ACC112 (cell line): ENCODE results near the gene SIK3.

ENCODE experiments used
- H2AFZ ChIP-seq: fragments of 200-600 bp; sonication (generic); one replicate; pipeline ENCODE4 v1.6.0; 2017; ENCODE audit warnings: antibody characterized with exemption, low read length; ENCODE audit not compliant: unreplicated experiment
- H3K27ac ChIP-seq: fragments of 200-600 bp; sonication (generic); 2 replicates; pipeline ENCODE4 v1.5.1; 2014; ENCODE audit warnings: low read depth, mild to moderate bottlenecking, antibody characterized with exemption, low read length, moderate library complexity
- H3K27me3 ChIP-seq: fragments of 200-600 bp; sonication (generic); 2 replicates; pipeline ENCODE4 v1.6.1; 2014; ENCODE audit warnings: mild to moderate bottlenecking, antibody characterized with exemption, low read length, moderate library complexity, mixed read lengths; ENCODE audit not compliant: insufficient read depth
- H3K36me3 ChIP-seq: fragments of 200-600 bp; sonication (generic); 2 replicates; pipeline ENCODE4 v1.6.1; 2016; ENCODE audit warnings: mild to moderate bottlenecking, antibody characterized with exemption, low read length, moderate library complexity, mixed read lengths; ENCODE audit not compliant: insufficient read depth
- H3K4me1 ChIP-seq: fragments of 200-600 bp; sonication (generic); one replicate; pipeline ENCODE4 v1.6.1; 2016; ENCODE audit warnings: low read length, mixed read lengths; ENCODE audit not compliant: insufficient read depth, unreplicated experiment, control insufficient read depth
- H3K4me3 ChIP-seq: fragments of 200-600 bp; sonication (generic); 2 replicates; pipeline ENCODE4 v1.5.1; 2014; ENCODE audit warnings: mild to moderate bottlenecking, low read depth, low read length
- H3K79me2 ChIP-seq: fragments of 200-600 bp; sonication (generic); one replicate; pipeline ENCODE4 v1.6.0; 2016; ENCODE audit warnings: low read length; ENCODE audit not compliant: control insufficient read depth, unreplicated experiment, insufficient read depth

The SIK3 gene

GRCh38 chr11:116867619-116868018, 230.6 kb downstream of the SIK3 start:
- no peak overlapping the region for H2AFZ ChIP-seq
- H3K27ac ChIP-seq, result no peak overlapping the region
- H3K79me2 ChIP-seq, result no peaks in the 10 kb centered on the region
- H3K36me3 ChIP-seq, result peaks cover 22% of the 10 kb centered on the region
- H3K27me3 ChIP-seq, result no peaks in the 10 kb centered on the region
- no peak overlapping the region for H3K4me3 ChIP-seq
- peaks cover 18% of the 10 kb centered on the region for H3K4me1 ChIP-seq

DNA sequence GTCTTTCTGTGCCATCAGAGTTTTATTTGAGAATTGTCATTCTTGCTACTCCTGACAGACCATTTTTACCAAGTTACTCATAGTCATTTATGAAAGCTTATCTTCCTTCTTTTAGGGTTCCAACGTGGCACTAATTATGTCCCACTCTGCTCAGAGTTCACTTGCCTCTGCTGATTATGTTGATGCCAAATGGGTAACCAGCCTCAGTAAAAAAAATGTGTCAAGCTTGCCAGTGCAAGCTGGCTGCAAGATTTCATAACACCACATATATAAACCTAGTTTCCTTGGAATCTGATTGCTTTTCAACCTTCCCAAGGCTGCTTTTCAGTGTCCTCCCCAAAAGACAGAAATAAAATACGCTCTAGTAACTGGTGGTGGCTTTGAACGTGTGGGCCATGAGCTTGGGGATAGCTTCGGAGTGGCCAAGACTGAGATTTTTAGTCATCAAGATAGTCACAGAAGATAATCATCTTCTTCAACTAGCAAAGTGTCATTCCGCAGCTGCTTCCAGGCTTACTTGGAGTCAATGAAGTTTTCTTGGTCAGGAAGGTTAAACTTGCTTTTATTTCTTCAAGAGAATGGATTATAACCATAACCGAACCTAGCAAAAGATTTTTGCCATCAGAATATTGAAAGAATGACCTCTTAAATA, 231.3 kb downstream of the SIK3 start:
- H3K4me1 ChIP-seq, result peaks cover 17% of the 10 kb centered on the region
- no peak overlapping the region for H3K4me3 ChIP-seq
- H3K27ac ChIP-seq, result no peak overlapping the region
- no peaks in the 10 kb centered on the region for H3K27me3 ChIP-seq
- H2AFZ ChIP-seq, result no peak overlapping the region
- no peaks in the 10 kb centered on the region for H3K79me2 ChIP-seq
- peaks cover 22% of the 10 kb centered on the region for H3K36me3 ChIP-seq

DNA sequence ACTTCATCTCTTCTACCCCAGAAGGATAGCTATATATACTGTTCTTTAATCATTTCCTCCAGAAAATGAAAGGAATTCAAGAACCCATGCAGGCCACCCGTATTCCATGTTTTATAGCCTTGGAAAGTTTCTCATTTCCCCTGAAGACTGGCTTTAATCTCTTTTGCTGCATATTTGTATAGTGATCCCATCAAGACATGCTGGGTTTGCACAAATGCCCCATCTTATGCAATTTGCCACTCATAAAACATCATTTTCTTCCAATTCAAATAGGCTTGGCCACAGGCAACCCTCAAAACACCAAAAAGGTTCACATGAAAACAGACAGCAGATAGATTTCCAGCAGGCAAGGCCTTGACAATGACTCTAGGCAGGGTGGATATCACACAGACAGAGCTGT, 232.5 kb downstream of the SIK3 start:
- H2AFZ ChIP-seq, result no peak overlapping the region
- no peaks in the 10 kb centered on the region for H3K79me2 ChIP-seq
- H3K4me3 ChIP-seq, result no peak overlapping the region
- no peak overlapping the region for H3K27ac ChIP-seq
- H3K27me3 ChIP-seq, result no peaks in the 10 kb centered on the region
- peaks cover 15% of the 10 kb centered on the region for H3K4me1 ChIP-seq
- peaks cover 27% of the 10 kb centered on the region for H3K36me3 ChIP-seq

DNA sequence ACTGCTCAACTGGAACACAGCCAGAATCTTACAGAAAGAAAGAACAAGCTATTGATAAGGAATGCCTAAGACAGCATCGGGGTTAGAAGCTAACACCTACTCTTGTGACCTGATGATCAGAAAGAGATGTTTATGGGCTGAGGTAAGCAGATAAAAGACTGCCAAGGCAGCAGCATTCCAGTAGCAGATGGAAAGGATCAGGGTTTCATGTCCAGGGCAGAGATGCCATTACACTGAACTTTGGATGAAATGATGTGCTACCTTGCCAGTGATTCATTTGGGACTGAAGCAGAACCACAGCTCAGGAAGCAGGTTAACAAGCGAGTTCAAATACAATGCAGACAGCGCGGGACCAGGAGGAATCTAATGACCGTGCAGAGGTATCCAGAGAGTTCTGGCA, 233.7 kb downstream of the SIK3 start:
- no peaks in the 10 kb centered on the region for H3K79me2 ChIP-seq
- H3K27ac ChIP-seq, result no peak overlapping the region
- H3K27me3 ChIP-seq, result no peaks in the 10 kb centered on the region
- no peak overlapping the region for H3K4me3 ChIP-seq
- H3K4me1 ChIP-seq, result peaks cover 13% of the 10 kb centered on the region
- H2AFZ ChIP-seq, result no peak overlapping the region
- peaks cover 30% of the 10 kb centered on the region for H3K36me3 ChIP-seq

GRCh38 chr11:116862951-116863350, 235.3 kb downstream of the SIK3 start:
- H3K4me1 ChIP-seq, result peaks cover 13% of the 10 kb centered on the region
- peaks cover 27% of the 10 kb centered on the region for H3K36me3 ChIP-seq
- H3K4me3 ChIP-seq, result no peak overlapping the region
- H2AFZ ChIP-seq, result no peak overlapping the region
- no peak overlapping the region for H3K27ac ChIP-seq
- H3K27me3 ChIP-seq, result no peaks in the 10 kb centered on the region
- H3K79me2 ChIP-seq, result no peaks in the 10 kb centered on the region

GRCh38 chr11:116862185-116862584, 236.0 kb downstream of the SIK3 start:
- Histone ChIP-seq H3K4me3 (no peak overlapping the region), H3K27ac (peak overlapping the region; percentile 37; the same call in 1 of the 2 replicates), H3K4me1 (peaks cover 13% of the 10 kb centered on the region), H3K79me2 (no peaks in the 10 kb centered on the region), H3K36me3 (peaks cover 26% of the 10 kb centered on the region), H2AFZ (no peak overlapping the region), H3K27me3 (no peaks in the 10 kb centered on the region)

GRCh38 chr11:116861539-116861938, 236.7 kb downstream of the SIK3 start:
- Histone ChIP-seq H3K27ac (peak overlapping the region; percentile 77), H3K27me3 (no peaks in the 10 kb centered on the region), H3K4me3 (no peak overlapping the region), H3K4me1 (peaks cover 13% of the 10 kb centered on the region), H3K79me2 (no peaks in the 10 kb centered on the region), H2AFZ (no peak overlapping the region), H3K36me3 (peaks cover 28% of the 10 kb centered on the region; the same call in 1 of the 2 replicates)

DNA sequence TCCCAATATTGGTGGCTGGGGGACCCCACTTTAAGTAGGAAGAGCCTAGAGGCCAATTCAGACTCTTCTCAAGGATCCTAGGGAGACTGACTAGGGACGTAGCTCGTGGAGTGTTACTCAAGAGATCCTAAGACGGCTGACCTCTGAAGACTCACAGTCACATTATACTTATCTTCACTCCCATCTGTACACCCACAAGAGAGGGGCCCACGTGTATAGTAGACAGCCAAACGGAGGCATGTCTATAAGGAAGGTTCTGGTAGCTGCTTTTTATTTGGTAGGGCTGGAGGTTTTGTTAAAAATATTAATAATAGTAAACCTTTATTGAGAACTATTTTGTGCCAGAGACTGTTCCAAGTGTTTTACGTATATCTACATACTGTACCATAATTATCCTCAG, 237.9 kb downstream of the SIK3 start:
- H3K27me3 ChIP-seq, result no peaks in the 10 kb centered on the region
- no peak overlapping the region for H3K27ac ChIP-seq
- no peaks in the 10 kb centered on the region for H3K79me2 ChIP-seq
- peaks cover 28% of the 10 kb centered on the region; the same call in 1 of the 2 replicates for H3K36me3 ChIP-seq
- H2AFZ ChIP-seq, result no peak overlapping the region
- peaks cover 13% of the 10 kb centered on the region for H3K4me1 ChIP-seq
- H3K4me3 ChIP-seq, result no peak overlapping the region

DNA sequence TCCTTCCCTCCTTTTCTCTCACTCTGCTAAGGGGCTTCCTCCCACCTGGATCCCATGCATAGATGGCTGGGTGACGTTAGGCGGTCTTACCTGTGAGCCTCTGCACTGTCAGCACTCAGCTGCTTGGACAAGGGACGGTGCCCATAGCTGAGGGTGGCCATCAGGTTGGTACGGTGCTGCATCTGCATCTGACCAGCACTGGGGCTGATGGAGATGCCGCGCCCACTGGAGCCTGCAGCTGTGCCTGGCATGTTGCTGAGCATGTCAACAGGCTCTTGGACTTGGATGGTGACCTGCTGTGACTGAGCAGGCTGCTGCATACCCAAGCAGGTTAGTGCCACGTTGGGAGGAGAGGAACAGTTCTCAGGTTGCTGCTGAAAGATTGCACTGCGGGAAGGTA, 239.1 kb downstream of the SIK3 start:
- peaks cover 17% of the 10 kb centered on the region for H3K4me1 ChIP-seq
- H3K4me3 ChIP-seq, result no peak overlapping the region
- no peaks in the 10 kb centered on the region for H3K27me3 ChIP-seq
- H3K36me3 ChIP-seq, result peaks cover 28% of the 10 kb centered on the region; the same call in 1 of the 2 replicates
- H2AFZ ChIP-seq, result no peak overlapping the region
- no peak overlapping the region for H3K27ac ChIP-seq
- H3K79me2 ChIP-seq, result no peaks in the 10 kb centered on the region

GRCh38 chr11:116857936-116858335, 240.3 kb downstream of the SIK3 start:
- Histone ChIP-seq H3K4me3 (no peak overlapping the region), H3K79me2 (no peaks in the 10 kb centered on the region), H3K36me3 (peaks cover 28% of the 10 kb centered on the region; the same call in 1 of the 2 replicates), H3K27ac (no peak overlapping the region), H3K4me1 (peaks cover 30% of the 10 kb centered on the region), H2AFZ (no peak overlapping the region), H3K27me3 (no peaks in the 10 kb centered on the region)

- no peak overlapping the region for H3K4me3 ChIP-seq
- H2AFZ ChIP-seq, result no peak overlapping the region
- H3K4me1 ChIP-seq, result peaks cover 36% of the 10 kb centered on the region
- no peaks in the 10 kb centered on the region for H3K79me2 ChIP-seq
- no peak overlapping the region for H3K27ac ChIP-seq
- peaks cover 28% of the 10 kb centered on the region; the same call in 1 of the 2 replicates for H3K36me3 ChIP-seq
- H3K27me3 ChIP-seq, result no peaks in the 10 kb centered on the region
These were observed 240.9 kb downstream of the SIK3 start for GRCh38 chr11:116857316-116857715.
